HG03135 (cell line): ENCODE results near the gene P2RX6.
"Not testable (repeated sequence)": the region's sequence is repeated elsewhere in the genome, so short reads cannot be mapped to it uniquely, and the experiment has no call there.

Source experiments
- ATAC-seq: cut with Tn5 transposase; IDR thresholded peaks from one replicate; pipeline ENCODE4 v1.9.1; 2021; ENCODE audit warnings: mild to moderate bottlenecking, moderate library complexity; ENCODE audit not compliant: unreplicated experiment

P2RX6 gene

GRCh38 chr22:20993304-20994127 lies 21.4 kb upstream of the P2RX6 start:
- ATAC-seq, result no peak

- no peak for ATAC-seq
Measured at GRCh38 chr22:20994128-20994901, 20.6 kb upstream of the P2RX6 start.

- ATAC-seq, result no peak
Measured at GRCh38 chr22:20994902-20995241, 20.1 kb upstream of the P2RX6 start.

DNA sequence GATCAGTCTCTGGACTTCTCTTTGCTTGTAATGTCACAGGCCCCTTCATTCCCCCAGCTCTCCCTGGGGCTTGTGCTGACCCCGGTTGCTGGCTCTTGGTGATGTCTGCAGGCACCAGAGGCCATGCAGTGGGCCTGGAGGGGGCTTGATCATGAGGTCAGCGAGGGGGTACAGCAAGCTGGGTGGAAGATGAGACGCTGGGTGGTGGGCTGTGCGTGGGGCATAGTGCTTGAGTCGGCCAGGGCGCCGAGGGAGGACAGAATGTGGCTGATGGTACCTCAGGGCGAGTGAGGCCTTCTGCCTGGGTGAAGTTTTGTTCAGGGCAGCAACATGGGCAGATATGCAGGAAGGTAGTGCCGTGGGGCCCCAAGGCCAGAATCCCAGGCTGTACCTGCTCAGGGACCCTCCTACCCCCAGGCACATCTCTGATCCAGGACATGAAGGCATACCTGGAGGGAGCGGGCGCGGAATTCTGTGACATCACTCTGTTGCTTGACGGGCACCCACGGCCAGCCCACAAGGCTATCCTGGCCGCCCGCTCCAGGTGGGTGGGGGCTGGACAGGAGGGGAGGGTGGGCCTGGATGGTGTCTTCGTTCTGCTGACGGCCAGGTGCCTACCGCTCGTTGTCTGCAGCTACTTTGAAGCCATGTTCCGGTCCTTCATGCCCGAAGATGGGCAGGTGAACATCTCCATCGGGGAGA lies 19.5 kb upstream of the P2RX6 start:
- no peak for ATAC-seq

DNA sequence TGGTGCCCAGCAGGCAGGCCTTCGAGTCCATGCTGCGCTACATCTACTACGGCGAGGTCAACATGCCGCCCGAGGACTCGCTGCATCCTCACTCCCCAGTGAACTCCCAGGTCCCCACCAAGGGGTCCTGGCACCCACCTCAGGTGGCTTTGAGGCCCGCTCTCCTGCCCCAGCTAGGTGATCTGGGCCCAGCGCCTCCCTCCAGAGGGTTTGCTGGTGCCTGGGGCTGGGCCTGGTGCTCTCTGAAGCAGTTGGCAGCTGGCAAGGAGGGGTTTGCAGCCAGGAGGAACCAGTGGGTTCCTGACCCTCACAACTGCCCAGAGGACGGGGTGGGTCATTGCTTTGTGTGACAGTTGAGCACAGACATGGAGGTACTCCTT lies 18.9 kb upstream of the P2RX6 start:
- no peak for ATAC-seq

GRCh38 chr22:20996598-20997535 lies 18.1 kb upstream of the P2RX6 start:
- ATAC-seq, result no peak

GRCh38 chr22:20997536-20998257 lies 17.3 kb upstream of the P2RX6 start:
- no peak for ATAC-seq

- no peak for ATAC-seq
Measured at GRCh38 chr22:20998411-20999336, 16.3 kb upstream of the P2RX6 start.

- no peak for ATAC-seq
Measured at GRCh38 chr22:20999350-21000206, 15.4 kb upstream of the P2RX6 start.

GRCh38 chr22:21000207-21000986 lies 14.6 kb upstream of the P2RX6 start:
- no peak for ATAC-seq

DNA sequence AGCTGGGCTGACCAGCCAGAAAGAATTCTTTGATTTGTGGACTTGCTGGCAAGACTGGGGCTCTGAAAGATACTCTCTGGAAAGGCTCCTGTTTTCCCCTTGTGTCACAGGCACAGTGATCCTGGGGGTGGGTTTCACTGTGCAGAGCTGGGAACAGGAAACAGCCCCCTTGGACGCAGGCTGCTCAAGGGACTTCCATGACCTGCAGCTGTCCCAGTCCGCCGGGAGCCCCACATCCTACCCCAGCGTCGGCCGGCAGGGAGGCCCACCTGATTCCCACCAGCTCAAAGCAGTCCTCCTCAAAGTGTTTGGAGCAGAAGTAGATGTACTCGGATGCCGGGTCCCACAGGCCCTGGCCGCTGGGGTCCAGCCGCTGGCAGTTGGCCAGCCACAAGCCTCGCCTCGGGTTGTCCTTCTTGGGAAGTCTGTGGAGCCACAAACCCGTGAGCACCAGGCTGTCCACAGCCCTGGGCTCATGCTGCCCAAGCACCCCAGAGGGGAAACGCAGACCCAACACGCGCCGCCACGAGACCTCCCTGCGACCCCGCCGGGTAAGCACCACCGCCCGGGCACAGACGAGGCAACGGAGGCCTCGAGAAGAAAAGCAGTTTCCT lies 13.9 kb upstream of the P2RX6 start:
- ATAC-seq, result no peak

GRCh38 chr22:21001601-21002325 lies 13.2 kb upstream of the P2RX6 start, which contains the start of gene THAP7:
TSS of gene THAP7 (minus strand) at chr22:21002118. CDS start at chr22:21001911, 207 bp downstream.
- ATAC-seq, result peak; percentile 83

GRCh38 chr22:21003782-21004181 lies 11.2 kb upstream of the P2RX6 start:
- ATAC-seq, result no peak

- not testable (repeated sequence) for ATAC-seq
Measured at GRCh38 chr22:21009208-21009607, 5.8 kb upstream of the P2RX6 start.

DNA sequence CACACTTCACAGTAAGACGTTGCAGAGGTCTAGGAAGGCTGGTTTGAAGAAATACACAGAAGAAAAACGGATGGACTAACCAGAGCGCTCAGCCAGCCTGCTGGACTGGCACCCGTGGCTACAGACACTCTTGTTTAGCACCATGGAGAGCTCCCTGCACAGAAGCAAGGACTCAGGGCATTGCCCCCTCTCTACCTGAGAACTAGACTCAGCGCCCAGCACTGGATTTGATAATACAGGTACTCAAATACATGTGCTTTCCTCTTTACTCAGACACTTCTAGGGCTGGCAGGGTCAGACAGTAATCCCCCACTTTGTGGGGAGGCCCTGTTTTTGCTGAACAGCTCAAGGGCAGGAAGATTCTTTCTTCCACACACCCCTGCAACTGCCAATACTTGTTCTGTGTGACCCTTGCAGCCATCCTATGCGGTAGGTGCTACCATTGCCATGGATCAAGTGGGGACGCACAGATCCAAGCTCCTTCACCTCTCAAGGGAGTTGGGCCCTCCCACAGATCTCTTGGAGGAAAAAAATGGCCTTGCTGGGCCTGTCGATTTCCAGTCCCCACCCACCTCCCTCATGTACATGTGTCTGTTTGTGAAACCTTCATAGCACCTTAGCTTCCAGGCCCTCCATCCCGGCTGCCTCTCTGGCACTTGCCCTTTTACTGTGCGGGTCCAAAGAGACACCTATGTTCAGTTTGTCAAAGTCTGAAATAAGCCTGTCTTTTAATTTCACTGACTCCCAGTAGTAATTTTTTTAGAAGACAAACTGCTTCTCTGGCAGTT lies 5.1 kb upstream of the P2RX6 start:
- no peak for ATAC-seq
